ENCODE results near the gene WDR83. TPM values are rescaled to one million over a fixed set of nuclear protein-coding genes. Genes with fewer than 3 reads are reported as not detected.

WDR83 gene
- total RNA-seq, 4 donors from 2014 or later = 4.0 to 16.7 (median 5.8) TPM

DNA sequence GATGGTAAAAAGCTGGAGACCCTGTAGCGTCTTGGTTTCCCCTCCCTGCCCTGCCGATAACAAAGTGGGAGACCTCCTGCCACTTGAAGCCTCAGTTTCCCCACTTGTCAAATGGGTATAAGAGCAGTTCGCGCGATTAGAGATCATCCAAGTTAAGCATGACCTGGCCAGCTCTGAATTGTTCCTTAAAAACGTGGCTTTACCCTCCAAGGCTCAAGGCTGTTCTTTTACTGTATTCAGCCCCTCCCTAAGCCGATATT is 56.7 kb downstream of the WDR83 start:
- Histone ChIP-seq H3K9me3 (no peaks in the 10 kb centered on the region), H3K4me3 (peak overlapping the region; percentile 81 to 91 (median 86)), H3K4me1 (peaks cover 15 to 53% (median 22%) of the 10 kb centered on the region in 3 donors), H3K36me3 (peaks cover 0 to 24% (median 5%) of the 10 kb centered on the region in 3 donors), H3K27ac (peak overlapping the region; percentile 93 to 98 (median 97)), H3K27me3 (no peaks in the 10 kb centered on the region)
- TF ChIP-seq POLR2A (IDR thresholded peaks at IDR 0.05) = no peak
- TF ChIP-seq, protein P1, sequence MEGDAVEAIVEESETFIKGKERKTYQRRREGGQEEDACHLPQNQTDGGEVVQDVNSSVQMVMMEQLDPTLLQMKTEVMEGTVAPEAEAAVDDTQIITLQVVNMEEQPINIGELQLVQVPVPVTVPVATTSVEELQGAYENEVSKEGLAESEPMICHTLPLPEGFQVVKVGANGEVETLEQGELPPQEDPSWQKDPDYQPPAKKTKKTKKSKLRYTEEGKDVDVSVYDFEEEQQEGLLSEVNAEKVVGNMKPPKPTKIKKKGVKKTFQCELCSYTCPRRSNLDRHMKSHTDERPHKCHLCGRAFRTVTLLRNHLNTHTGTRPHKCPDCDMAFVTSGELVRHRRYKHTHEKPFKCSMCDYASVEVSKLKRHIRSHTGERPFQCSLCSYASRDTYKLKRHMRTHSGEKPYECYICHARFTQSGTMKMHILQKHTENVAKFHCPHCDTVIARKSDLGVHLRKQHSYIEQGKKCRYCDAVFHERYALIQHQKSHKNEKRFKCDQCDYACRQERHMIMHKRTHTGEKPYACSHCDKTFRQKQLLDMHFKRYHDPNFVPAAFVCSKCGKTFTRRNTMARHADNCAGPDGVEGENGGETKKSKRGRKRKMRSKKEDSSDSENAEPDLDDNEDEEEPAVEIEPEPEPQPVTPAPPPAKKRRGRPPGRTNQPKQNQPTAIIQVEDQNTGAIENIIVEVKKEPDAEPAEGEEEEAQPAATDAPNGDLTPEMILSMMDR (IDR thresholded peaks at IDR 0.05) = no peak
- intact Hi-C loops (cut with DNase I) = no loop called here
- WGBS, 2 donors = 2 to 10% methylated on average over 3 to 6 of the region's 7 CpGs
- no peak for DNase-seq

DNA sequence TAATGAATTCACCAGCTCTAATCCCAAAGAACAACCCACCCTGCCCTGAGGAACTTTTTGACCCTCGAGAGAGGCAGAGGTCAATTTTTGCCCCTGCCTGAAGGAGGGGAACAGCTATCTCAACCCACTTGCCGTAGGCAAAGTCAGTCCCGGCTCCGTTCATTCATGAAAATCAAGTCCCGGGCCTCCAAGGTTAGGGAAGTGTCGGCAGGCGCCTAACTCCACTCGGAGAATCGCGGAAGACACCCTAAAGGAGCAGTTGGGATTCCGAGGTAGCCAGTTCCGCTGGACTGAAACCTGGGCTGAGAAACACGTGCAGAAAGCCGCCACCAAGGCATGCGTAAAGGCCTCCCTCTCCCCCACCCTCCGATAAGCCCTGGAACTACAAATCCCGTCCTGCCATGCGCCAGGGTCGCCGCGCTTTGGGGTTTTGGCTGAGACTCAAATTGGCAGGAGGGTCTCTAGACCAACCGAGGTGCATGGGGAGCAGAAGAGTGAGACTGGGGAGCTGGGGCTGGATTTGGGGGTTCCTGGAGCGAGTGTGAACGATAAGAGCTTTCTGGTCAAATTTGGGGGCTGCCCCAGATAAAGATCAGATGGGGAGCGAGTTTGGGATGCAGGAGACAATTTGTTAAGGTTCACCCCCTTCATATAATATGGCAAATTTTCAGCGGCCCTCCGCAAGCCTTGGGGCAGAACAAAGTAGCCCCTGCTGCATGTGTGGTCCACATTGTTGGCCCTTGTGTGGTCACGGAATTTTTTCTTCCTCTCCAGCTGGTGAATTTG is 57.2 kb downstream of the WDR83 start, which contains the start of gene TNPO2:
TSS of gene TNPO2 (minus strand) at position 292 of the 786 bp plus-strand sequence. CDS start 2,955 bp downstream, outside the sequence.
- intact Hi-C loops (cut with DNase I) = no loop called here
- no peak for TF ChIP-seq POLR2A (IDR thresholded peaks at IDR 0.05)
- TF ChIP-seq, protein P1 (IDR thresholded peaks at IDR 0.05) = no peak
- Histone ChIP-seq H3K27me3 (no peaks in the 10 kb centered on the region), H3K9me3 (no peaks in the 10 kb centered on the region), H3K27ac (peak within 1 kb of the TSS; percentile 93 to 98 (median 97)), H3K4me1 (peaks cover 15 to 48% (median 22%) of the 10 kb centered on the region in 3 donors), H3K36me3 (peaks cover 3 to 24% (median 7%) of the 10 kb centered on the region in 3 donors), H3K4me3 (peak within 1 kb of the TSS; percentile 81 to 91 (median 86))
- 5 to 19% methylated on average over 7 to 23 of the region's 28 CpGs for WGBS, 2 donors
- no peak for DNase-seq

Small RNA genes lying within 50 kb of the gene (small RNA-seq; reads per million reads assigned to genes)
- gene SNORD41 = 139 to 1,926 (median 673) reads per million in 4 donors

Other genes starting within 250 kb of the WDR83 start
- gene ZNF443, start 225.8 kb upstream of the WDR83 start, total RNA-seq = 1 to 10 TPM; 1.7 to 6.4 (median 3.7) TPM
- 1 to 10 TPM in 2 of 4 donors, under 1 TPM in 2; 0.15 to 2.5 (median 1.6) TPM for gene ZNF709, start 182.0 kb upstream of the WDR83 start, total RNA-seq
- gene ZNF564, start 115.3 kb upstream of the WDR83 start, total RNA-seq = 1 to 10 TPM; 1.6 to 9.3 (median 4.8) TPM
- gene ZNF490, start 56.0 kb upstream of the WDR83 start, total RNA-seq = 1 to 10 TPM; 2.5 to 6.7 (median 4.2) TPM
- gene ZNF791, start 55.9 kb upstream of the WDR83 start, total RNA-seq = 10 to 100 TPM in 3 of 4 donors, 1 to 10 TPM in 1; 8.6 to 19.5 (median 13.0) TPM
- gene MAN2B1, start 65 bp upstream of the WDR83 start, total RNA-seq = 10 to 100 TPM; 25.5 to 55.5 (median 39.4) TPM
- gene DHPS, start 15.1 kb downstream of the WDR83 start, total RNA-seq = 10 to 100 TPM; 45.3 to 93.5 (median 51.5) TPM
- not detected for gene GNG14, start 21.2 kb downstream of the WDR83 start, total RNA-seq
- 10 to 100 TPM in 3 of 4 donors, 1 to 10 TPM in 1; 9.6 to 13.4 (median 11.9) TPM for gene FBXW9, start 29.8 kb downstream of the WDR83 start, total RNA-seq
- 10 to 100 TPM; 25.5 to 57.8 (median 43.5) TPM for gene TNPO2, start 57.1 kb downstream of the WDR83 start, total RNA-seq
- 100 to 1,000 TPM; 258 to 302 (median 280) TPM for gene TRIR, start 67.9 kb downstream of the WDR83 start, total RNA-seq
- 10 to 100 TPM; 36.8 to 69.9 (median 51.2) TPM for gene GET3, start 70.7 kb downstream of the WDR83 start, total RNA-seq
- gene BEST2, start 85.0 kb downstream of the WDR83 start, total RNA-seq = 1 to 10 TPM in 1 of 4 donors, under 1 TPM in 1, not detected in 2; 0.27 to 1.3 TPM
- 10 to 100 TPM; 41.4 to 76.5 (median 61.6) TPM for gene HOOK2, start 108.7 kb downstream of the WDR83 start, total RNA-seq
- 100 to 1,000 TPM; 260 to 945 (median 388) TPM for gene JUNB, start 124.7 kb downstream of the WDR83 start, total RNA-seq
- 100 to 1,000 TPM; 211 to 436 (median 345) TPM for gene PRDX2, start 135.0 kb downstream of the WDR83 start, total RNA-seq
- not detected for gene THSD8, start 135.3 kb downstream of the WDR83 start, total RNA-seq
- 10 to 100 TPM in 3 of 4 donors, 1 to 10 TPM in 1; 7.1 to 19.2 (median 14.9) TPM for gene RNASEH2A, start 139.8 kb downstream of the WDR83 start, total RNA-seq
- gene RTBDN, start 167.8 kb downstream of the WDR83 start, total RNA-seq = not detected
- under 1 TPM in 1 of 4 donors, not detected in 3; 0.42 TPM for gene MAST1, start 171.7 kb downstream of the WDR83 start, total RNA-seq
- gene DNASE2, start 214.6 kb downstream of the WDR83 start, total RNA-seq = 10 to 100 TPM; 12.3 to 27.9 (median 20.4) TPM
- gene KLF1, start 220.4 kb downstream of the WDR83 start, total RNA-seq = not detected
- 10 to 100 TPM; 20.9 to 44.1 (median 34.9) TPM for gene GCDH, start 224.4 kb downstream of the WDR83 start, total RNA-seq

Measured in esophagus squamous epithelium (tissue), 5 donors.